ENCODE results near the gene ACIN1. TPM values are rescaled to one million over a fixed set of nuclear protein-coding genes. Genes with fewer than 3 reads are reported as not detected.

Gene ACIN1
- total RNA-seq, 1 donor from 2014 or later: 458 TPM

GRCh38 chr14:23028799-23029198 is 66.1 kb downstream of the ACIN1 start:
- DNase-seq (ENCODE audit: low spot score, unreplicated experiment): no peak
- Mint-ChIP-seq H3K4me1 (ENCODE audit: low read depth) (peaks cover 26% of the 10 kb centered on the region), H3K27me3 (no peaks in the 10 kb centered on the region), H3K36me3 (ENCODE audit: insufficient read depth) (peaks cover 35% of the 10 kb centered on the region), H3K4me3 (ENCODE audit: low read depth) (no peak overlapping the region), H3K9me3 (ENCODE audit: low read depth) (no peaks in the 10 kb centered on the region), H3K27ac (peak overlapping the region; percentile 6)
- no peak for TF ChIP-seq CTCF (IDR thresholded peaks at IDR 0.05; ENCODE audit: unreplicated experiment)

DNA sequence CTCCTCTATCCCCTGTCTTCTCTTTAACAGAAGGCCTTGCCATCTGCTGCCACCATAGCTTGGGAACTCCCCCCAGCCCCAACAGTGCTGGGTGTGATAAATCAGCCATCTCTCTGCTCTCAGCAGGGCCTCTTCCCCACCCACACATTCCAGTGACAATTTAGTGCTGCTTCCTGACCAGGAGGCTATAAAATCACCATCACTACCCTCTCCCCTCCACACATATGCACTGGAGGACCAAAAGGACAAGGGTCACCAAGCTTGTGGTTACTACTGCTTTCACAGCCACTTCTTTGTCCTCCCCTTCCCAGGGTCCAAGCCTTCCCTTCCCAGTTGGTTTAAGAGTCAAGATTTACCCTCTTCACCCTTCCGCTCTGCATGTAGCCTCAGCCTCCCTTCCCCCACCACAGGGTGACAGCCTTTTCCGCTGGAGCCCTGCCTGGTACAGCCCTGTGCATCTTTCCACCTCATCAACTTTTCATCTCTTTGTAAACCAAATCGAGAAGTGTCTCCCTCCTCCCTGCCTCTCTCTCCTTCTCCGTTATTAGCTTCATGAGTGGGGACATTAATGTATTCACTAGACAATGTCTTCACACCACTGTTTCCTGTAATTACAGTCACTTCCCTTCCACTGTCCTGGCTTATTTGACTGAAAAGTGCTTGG is 69.7 kb downstream of the ACIN1 start:
- Mint-ChIP-seq H3K4me1 (ENCODE audit: low read depth) (peaks cover 25% of the 10 kb centered on the region), H3K36me3 (ENCODE audit: insufficient read depth) (peaks cover 23% of the 10 kb centered on the region), H3K27me3 (no peaks in the 10 kb centered on the region), H3K27ac (peak overlapping the region; percentile 72), H3K9me3 (ENCODE audit: low read depth) (no peaks in the 10 kb centered on the region), H3K4me3 (ENCODE audit: low read depth) (peak overlapping the region; percentile 55)
- no peak for TF ChIP-seq CTCF (IDR thresholded peaks at IDR 0.05; ENCODE audit: unreplicated experiment)
- no peak for DNase-seq (ENCODE audit: low spot score, unreplicated experiment)

DNA sequence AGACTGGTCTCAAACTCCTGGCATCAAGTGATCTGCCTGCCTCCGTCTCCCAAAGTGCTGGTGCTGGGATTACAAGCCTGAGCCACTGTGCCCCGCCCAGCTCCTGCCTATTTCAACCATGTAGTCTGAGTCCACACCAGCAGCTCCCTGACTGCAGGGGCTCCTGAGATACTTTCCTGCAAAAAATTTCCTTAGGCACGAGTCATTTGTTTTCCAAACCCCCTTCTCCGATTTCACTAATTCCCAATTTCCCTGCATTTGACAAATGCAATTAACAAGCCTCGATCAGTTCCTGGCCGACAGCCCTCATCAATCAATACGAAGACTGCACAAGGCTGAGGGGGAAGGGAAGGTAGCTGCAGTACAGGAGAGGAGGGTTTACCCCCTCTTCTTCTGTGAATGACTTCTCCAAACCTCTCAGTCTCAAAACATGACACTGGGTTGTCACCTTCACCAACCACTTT is 70.3 kb downstream of the ACIN1 start:
- H3K4me3 Mint-ChIP-seq (ENCODE audit: low read depth): peak overlapping the region; percentile 55
- H3K36me3 Mint-ChIP-seq (ENCODE audit: insufficient read depth): peaks cover 23% of the 10 kb centered on the region
- H3K4me1 Mint-ChIP-seq (ENCODE audit: low read depth): peaks cover 25% of the 10 kb centered on the region
- no peaks in the 10 kb centered on the region for H3K27me3 Mint-ChIP-seq
- TF ChIP-seq CTCF (IDR thresholded peaks at IDR 0.05; ENCODE audit: unreplicated experiment): no peak
- H3K27ac Mint-ChIP-seq: peak overlapping the region; percentile 72
- DNase-seq (ENCODE audit: low spot score, unreplicated experiment): no peak
- no peaks in the 10 kb centered on the region for H3K9me3 Mint-ChIP-seq (ENCODE audit: low read depth)

DNA sequence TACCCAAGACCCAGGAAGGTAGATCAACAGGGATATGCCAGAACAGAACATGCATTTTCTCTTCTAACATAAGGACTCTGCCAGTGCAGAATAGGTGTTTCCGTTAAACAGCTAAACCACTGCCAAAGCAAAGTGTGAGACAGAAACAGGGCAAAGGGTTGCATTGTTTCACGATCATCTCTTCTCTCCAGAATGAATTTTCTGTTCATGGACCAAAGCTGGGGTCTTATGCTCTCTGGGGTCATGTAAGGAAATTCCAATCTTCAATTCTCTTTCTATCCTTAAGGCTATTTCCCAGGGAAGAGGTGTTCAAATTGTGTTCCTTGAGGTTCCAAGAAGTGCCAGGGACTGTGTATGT is 71.2 kb downstream of the ACIN1 start:
- no peaks in the 10 kb centered on the region for H3K9me3 Mint-ChIP-seq (ENCODE audit: low read depth)
- DNase-seq (ENCODE audit: low spot score, unreplicated experiment): no peak
- TF ChIP-seq CTCF (IDR thresholded peaks at IDR 0.05; ENCODE audit: unreplicated experiment): no peak
- H3K27ac Mint-ChIP-seq: peak overlapping the region; percentile 39
- no peaks in the 10 kb centered on the region for H3K27me3 Mint-ChIP-seq
- peaks cover 19% of the 10 kb centered on the region for H3K36me3 Mint-ChIP-seq (ENCODE audit: insufficient read depth)
- no peak overlapping the region for H3K4me3 Mint-ChIP-seq (ENCODE audit: low read depth)
- peaks cover 25% of the 10 kb centered on the region for H3K4me1 Mint-ChIP-seq (ENCODE audit: low read depth)

GRCh38 chr14:23023022-23023794 is 71.7 kb downstream of the ACIN1 start:
- Mint-ChIP-seq H3K27ac (no peak overlapping the region), H3K27me3 (no peaks in the 10 kb centered on the region), H3K9me3 (ENCODE audit: low read depth) (no peaks in the 10 kb centered on the region), H3K4me3 (ENCODE audit: low read depth) (no peak overlapping the region), H3K36me3 (ENCODE audit: insufficient read depth) (peaks cover 18% of the 10 kb centered on the region), H3K4me1 (ENCODE audit: low read depth) (peaks cover 25% of the 10 kb centered on the region)
- no peak for TF ChIP-seq CTCF (IDR thresholded peaks at IDR 0.05; ENCODE audit: unreplicated experiment)
- no peak for DNase-seq (ENCODE audit: low spot score, unreplicated experiment)
